NB4 (cell line): ENCODE measurements around the gene CHRNA3.

Source experiments
- DNase-seq: peaks from one replicate; pipeline ENCODE4 v3.0.0; 2010; ENCODE audit warnings: low read depth
- H3K4me3 ChIP-seq: one replicate; pipeline ENCODE4 v1.5.1; 2011; ENCODE audit warnings: mild to moderate bottlenecking, low read depth, low read length, moderate library complexity
- MYC ChIP-seq: IDR thresholded peaks from 2 replicates; pipeline ENCODE4 v1.6.1; 2011; ENCODE audit warnings: low read depth, low read length
- POLR2A ChIP-seq: IDR thresholded peaks from 2 replicates; pipeline ENCODE4 v1.6.1; 2011; ENCODE audit warnings: mild to moderate bottlenecking; ENCODE audit not compliant: insufficient read length; ENCODE audit errors: extremely low read depth
- TF ChIP-seq, protein P1 (sequence below): IDR thresholded peaks from one replicate; pipeline ENCODE4 v1.5.1; 2012; ENCODE audit warnings: low read depth, low read length
- TF ChIP-seq, protein P2 (sequence below): IDR thresholded peaks from 2 replicates; pipeline ENCODE4 v1.6.1; 2011; ENCODE audit warnings: low read depth, low read length

Gene CHRNA3

DNA sequence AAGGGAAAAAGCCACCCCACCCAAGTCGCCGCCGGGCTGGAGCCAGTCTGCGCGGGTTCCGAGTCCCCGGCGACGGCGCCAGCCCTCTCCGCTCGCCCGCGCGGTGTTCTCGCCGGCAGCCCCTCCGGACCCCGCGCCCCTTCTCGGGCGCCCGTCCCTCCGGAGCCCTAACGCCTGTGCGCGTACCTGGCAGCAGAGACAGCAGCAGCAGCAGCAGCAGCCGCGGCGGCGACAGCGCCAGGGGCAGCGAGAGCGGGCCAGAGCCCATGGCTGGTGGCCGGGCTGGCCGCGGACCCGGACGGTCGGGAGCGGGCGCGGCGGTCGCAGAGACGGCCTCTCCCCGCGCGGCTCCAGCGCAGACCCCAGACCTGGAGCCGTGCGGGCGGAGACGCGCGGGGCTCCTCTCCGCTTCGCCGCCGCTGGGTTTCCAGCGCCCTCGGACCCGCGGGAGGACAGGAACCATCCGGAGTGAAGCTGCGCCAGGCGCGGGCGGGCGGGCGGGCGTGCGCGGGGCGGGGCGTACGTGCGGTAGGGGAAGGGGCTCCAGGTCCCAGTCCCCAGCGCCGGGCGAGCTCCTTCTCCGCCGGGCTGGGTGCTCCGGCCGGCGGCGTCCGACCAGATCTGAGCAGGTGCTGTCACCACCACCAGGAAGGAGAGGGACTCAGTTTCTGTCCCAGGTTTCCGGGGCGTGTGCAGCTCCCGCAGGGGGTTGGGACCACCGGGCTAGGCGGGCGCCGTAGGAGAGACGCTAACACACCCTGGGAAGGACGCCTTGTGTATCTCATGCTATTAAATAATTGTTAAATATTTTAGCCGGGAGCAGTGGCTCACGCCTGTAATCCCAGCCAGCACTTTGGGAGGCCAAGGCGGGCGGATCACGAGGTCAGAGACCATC is at the start of gene CHRNA3:
Gene CHRNA3, minus strand, starts transcription at position 470 of the 895 bp plus-strand sequence. Its CDS starts 202 bp downstream, at position 268.
- no peak within 1 kb of the TSS for H3K4me3 ChIP-seq
- TF ChIP-seq, protein P1, sequence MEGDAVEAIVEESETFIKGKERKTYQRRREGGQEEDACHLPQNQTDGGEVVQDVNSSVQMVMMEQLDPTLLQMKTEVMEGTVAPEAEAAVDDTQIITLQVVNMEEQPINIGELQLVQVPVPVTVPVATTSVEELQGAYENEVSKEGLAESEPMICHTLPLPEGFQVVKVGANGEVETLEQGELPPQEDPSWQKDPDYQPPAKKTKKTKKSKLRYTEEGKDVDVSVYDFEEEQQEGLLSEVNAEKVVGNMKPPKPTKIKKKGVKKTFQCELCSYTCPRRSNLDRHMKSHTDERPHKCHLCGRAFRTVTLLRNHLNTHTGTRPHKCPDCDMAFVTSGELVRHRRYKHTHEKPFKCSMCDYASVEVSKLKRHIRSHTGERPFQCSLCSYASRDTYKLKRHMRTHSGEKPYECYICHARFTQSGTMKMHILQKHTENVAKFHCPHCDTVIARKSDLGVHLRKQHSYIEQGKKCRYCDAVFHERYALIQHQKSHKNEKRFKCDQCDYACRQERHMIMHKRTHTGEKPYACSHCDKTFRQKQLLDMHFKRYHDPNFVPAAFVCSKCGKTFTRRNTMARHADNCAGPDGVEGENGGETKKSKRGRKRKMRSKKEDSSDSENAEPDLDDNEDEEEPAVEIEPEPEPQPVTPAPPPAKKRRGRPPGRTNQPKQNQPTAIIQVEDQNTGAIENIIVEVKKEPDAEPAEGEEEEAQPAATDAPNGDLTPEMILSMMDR = no peak
- TF ChIP-seq, protein P2, sequence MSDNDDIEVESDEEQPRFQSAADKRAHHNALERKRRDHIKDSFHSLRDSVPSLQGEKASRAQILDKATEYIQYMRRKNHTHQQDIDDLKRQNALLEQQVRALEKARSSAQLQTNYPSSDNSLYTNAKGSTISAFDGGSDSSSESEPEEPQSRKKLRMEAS = no peak
- TF ChIP-seq POLR2A (no peak), MYC (no peak)
- DNase-seq = no peak

DNA sequence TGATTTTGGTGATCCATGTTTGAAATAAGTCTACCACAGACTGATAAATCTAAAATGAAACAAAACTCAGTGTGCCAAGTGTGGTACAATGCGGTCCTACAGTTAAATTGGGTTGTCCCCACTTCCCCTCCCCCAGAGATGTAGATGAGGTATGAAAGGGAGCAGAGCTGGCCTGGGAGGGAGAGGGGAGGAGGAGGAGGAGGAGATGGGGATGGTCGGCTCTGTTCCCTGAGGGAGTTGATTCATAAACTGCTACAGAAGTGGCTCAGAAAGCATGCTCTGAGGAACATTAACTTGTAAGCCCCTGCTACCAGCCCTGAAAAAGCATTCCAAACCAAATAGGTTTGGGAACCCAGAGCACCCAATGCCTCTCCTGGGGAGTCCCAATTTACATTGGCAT is 48.2 kb upstream of the CHRNA3 start:
- no peak for TF ChIP-seq POLR2A
- TF ChIP-seq, protein P1 = no peak
- TF ChIP-seq, protein P2 = no peak
- no peak for TF ChIP-seq MYC
- no peak overlapping the region for H3K4me3 ChIP-seq

DNA sequence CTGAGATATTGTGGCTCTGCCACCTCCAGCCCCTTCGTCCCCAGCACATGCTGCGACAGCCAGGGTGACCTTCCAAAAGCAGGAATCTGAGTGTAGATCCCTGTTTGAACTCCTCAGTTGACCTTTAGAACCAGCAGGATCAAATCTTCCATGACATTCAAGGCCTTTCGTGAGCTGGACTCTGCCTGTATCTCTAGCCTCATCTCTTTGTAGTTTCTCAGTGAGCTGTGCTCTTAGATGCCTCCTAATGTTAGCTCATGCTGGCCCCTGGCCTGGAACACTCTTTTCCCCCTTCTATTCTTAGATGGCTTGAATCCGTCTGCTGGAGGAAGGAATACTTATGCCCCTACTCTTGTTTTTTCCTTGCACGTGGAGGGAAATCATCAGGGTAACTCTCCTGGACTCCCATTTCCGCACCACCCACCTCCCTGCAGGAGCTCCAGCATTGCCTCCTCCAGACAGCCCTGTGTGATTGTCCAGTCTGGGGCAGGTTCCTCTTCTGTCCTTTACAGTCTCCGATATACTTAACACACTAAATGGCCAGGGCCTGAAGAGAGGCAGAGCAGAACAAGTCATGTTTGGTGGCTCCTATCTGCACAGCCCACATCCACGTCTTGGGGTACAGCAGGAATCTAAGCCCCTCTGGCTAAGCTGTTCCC is 46.9 kb upstream of the CHRNA3 start:
- TF ChIP-seq MYC = no peak
- TF ChIP-seq, protein P1 = no peak
- TF ChIP-seq, protein P2 = no peak
- TF ChIP-seq POLR2A = no peak
- H3K4me3 ChIP-seq = no peak overlapping the region
- DNase-seq = no peak

More for the DNA sequence above, 48.2 kb upstream of the CHRNA3 start:
- peak; percentile 25 for DNase-seq

DNA sequence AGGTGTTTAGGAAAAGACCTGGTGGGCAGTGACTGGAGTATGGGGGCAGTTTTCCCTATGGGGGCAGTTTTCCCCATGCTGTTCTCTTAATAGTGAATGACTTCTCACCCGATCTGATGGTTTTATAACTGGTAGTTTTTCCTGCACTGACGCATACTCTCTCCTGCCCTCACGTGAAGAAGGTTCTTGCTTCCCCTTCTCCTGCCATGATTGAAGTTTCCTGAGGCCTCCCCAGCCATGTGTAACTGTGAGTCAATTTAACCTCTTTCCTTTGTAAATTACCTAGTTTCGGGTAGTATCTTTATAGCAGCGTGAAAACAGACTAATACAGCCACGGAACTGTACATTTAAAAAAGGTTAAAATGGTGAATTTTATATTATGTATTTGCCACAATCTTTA is 45.2 kb upstream of the CHRNA3 start:
- H3K4me3 ChIP-seq = no peak overlapping the region
- TF ChIP-seq POLR2A = no peak
- TF ChIP-seq, protein P1 = no peak
- TF ChIP-seq MYC = no peak
- TF ChIP-seq, protein P2 = no peak
- no peak for DNase-seq

DNA sequence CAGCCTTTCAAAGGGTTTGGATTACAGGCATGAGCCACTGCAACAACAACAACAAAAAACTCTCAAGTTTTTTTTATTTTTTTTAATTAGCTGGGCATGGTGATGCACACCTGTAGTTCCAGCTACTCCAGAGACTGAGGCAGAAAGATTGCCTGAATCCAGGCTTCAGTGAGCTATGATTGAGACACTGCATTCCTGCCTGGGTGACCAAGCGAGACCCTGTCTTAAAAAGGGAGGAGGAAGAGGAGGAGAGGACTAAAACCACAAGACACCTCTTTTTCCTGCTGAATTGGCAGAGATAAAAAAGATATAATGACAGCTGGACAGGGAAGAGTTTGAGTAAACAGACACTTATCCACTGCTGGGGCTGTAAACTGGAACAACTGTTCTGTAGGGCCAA is 42.9 kb upstream of the CHRNA3 start:
- no peak overlapping the region for H3K4me3 ChIP-seq
- TF ChIP-seq MYC (no peak), POLR2A (no peak)
- TF ChIP-seq, protein P2 = no peak
- TF ChIP-seq, protein P1 = no peak
- no peak for DNase-seq
